ENCODE data around the gene TAS2R8. TPM values are rescaled to one million over a fixed set of nuclear protein-coding genes. Genes with fewer than 3 reads are reported as not detected.

The TAS2R8 gene
- total RNA-seq, 6 experiments from 2014 or later: not detected

DNA sequence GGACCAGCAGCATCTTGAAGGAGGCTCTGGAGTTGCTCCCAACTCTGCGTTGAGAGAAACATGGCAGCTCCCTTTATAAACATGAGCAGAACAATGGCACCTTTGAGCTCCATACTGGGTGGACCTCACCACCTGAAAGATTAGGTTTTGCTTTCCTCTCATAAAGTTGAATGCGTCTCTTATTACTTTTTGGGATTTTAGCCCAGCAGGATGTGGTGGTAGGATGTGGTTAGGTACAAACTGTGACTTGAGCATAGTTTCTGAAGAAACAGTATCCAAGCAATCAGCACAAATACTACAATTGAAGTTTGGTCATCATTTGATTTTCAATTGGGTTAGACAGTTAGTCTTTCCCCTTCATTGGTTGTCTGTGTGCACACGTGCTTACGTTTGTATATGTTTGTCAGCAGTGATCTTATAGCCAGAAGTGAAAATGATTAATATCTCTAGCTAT, 42.4 kb upstream of the TAS2R8 start, which contains the start of gene PRR4:
Gene PRR4, minus strand, starts transcription at position 51 of the 454 bp plus-strand sequence. Its CDS starts 38 bp downstream, at position 13.
- TF ChIP-seq, protein P1, sequence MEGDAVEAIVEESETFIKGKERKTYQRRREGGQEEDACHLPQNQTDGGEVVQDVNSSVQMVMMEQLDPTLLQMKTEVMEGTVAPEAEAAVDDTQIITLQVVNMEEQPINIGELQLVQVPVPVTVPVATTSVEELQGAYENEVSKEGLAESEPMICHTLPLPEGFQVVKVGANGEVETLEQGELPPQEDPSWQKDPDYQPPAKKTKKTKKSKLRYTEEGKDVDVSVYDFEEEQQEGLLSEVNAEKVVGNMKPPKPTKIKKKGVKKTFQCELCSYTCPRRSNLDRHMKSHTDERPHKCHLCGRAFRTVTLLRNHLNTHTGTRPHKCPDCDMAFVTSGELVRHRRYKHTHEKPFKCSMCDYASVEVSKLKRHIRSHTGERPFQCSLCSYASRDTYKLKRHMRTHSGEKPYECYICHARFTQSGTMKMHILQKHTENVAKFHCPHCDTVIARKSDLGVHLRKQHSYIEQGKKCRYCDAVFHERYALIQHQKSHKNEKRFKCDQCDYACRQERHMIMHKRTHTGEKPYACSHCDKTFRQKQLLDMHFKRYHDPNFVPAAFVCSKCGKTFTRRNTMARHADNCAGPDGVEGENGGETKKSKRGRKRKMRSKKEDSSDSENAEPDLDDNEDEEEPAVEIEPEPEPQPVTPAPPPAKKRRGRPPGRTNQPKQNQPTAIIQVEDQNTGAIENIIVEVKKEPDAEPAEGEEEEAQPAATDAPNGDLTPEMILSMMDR (IDR thresholded peaks at IDR 0.05): no peak
- TF ChIP-seq POLR2A (IDR thresholded peaks at IDR 0.05): no peak
- Histone ChIP-seq H3K9me3 (no peaks in the 10 kb centered on the region), H3K4me1 (no peaks in the 10 kb centered on the region), H3K36me3 (no peaks in the 10 kb centered on the region), H3K27me3 (no peaks in the 10 kb centered on the region), H3K4me3 (no peak within 1 kb of the TSS), H3K27ac (no peak within 1 kb of the TSS)
- 88% methylated on average over 3 of the region's 4 CpGs for WGBS (ENCODE audit: insufficient coverage, low coverage, low lambda C conversion rate, missing lambda C conversion rate)
- intact Hi-C loops (cut with DNase I): no loop called here
- ATAC-seq (no peak), DNase-seq (no peak)

DNA sequence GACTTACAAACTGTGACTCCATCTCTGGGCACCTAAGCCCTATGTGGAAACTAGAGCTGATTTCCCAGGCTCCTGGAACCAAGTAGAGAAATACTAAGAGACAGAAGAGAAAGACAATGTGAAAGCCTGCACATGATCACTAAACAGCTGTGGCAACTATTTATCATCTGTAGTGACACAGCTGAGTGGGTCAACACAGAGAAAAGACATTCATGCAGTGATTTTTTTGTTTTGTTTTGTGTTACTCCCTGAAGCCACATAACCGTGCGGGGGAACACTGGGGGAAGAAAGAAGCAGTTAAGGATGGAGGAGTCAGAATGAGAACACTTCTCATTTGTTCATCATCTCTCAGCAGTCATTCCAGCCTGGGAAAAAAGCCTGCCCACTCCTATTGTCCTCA, 40.7 kb upstream of the TAS2R8 start:
- ATAC-seq: no peak
- H3K9me3 ChIP-seq: no peaks in the 10 kb centered on the region
- H3K36me3 ChIP-seq: no peaks in the 10 kb centered on the region
- no peaks in the 10 kb centered on the region for H3K4me1 ChIP-seq
- TF ChIP-seq, protein P1 (IDR thresholded peaks at IDR 0.05): no peak
- TF ChIP-seq POLR2A (IDR thresholded peaks at IDR 0.05): no peak
- no peak overlapping the region for H3K27ac ChIP-seq
- intact Hi-C loops (cut with DNase I): no loop called here
- no peak for DNase-seq
- no peak overlapping the region for H3K4me3 ChIP-seq
- WGBS (ENCODE audit: insufficient coverage, low coverage, low lambda C conversion rate, missing lambda C conversion rate): 30% methylated on average over 2 of the region's 2 CpGs
- H3K27me3 ChIP-seq: no peaks in the 10 kb centered on the region

DNA sequence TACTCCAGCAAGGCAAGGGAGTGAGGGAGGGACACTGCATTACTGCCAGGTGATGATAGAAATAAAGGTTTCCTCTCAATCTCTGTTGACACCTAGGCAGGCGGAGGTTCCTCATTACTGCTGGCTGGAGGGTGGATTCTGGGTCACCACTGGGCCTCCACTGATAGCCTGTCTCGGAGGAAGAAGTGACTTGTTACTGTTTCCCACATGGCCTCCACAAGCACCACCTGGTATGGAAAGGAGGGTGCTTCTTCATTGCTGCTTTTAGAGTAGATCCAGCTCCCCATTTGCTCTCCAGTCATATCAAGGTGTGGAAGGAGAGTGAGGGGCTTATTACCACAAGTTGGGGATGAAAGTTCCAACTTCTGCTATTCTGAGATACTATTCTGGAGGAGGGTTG, 35.8 kb upstream of the TAS2R8 start:
- H3K36me3 ChIP-seq: no peaks in the 10 kb centered on the region
- intact Hi-C loops (cut with DNase I): no loop called here
- TF ChIP-seq POLR2A (IDR thresholded peaks at IDR 0.05): no peak
- TF ChIP-seq, protein P1 (IDR thresholded peaks at IDR 0.05): no peak
- H3K9me3 ChIP-seq: no peaks in the 10 kb centered on the region
- ATAC-seq (no peak), DNase-seq (no peak)
- H3K27me3 ChIP-seq: no peaks in the 10 kb centered on the region
- H3K27ac ChIP-seq: no peak overlapping the region
- no peak overlapping the region for H3K4me3 ChIP-seq
- H3K4me1 ChIP-seq: no peaks in the 10 kb centered on the region
- 90% methylated on average over 2 of the region's 2 CpGs for WGBS (ENCODE audit: insufficient coverage, low coverage, low lambda C conversion rate, missing lambda C conversion rate)

DNA sequence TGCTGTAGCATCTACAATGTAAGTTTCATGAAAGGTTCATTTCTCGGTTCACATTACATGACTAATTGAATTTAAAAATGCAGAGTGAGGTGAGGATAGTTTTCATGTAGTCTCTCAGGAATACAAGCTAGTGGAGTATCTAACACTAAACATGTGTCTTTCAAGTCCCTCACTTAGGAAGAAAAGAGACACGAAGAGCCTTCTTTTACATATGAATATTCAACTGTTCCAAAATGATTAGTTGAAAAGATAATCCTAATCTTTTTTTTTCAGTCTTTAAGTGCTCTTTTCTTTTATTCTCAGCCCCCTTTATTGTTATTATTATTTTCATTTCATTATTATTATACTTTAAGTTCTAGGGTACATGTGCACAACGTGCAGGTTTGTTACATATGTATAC, 31.4 kb upstream of the TAS2R8 start:
- intact Hi-C loops (cut with DNase I): no loop called here
- Histone ChIP-seq H3K4me3 (no peak overlapping the region), H3K9me3 (no peaks in the 10 kb centered on the region), H3K27ac (no peak overlapping the region), H3K27me3 (no peaks in the 10 kb centered on the region), H3K36me3 (no peaks in the 10 kb centered on the region), H3K4me1 (no peaks in the 10 kb centered on the region)
- no peak for TF ChIP-seq POLR2A (IDR thresholded peaks at IDR 0.05)
- TF ChIP-seq, protein P1 (IDR thresholded peaks at IDR 0.05): no peak
- ATAC-seq (no peak), DNase-seq (no peak)
- WGBS (ENCODE audit: insufficient coverage, low coverage, low lambda C conversion rate, missing lambda C conversion rate): 87% methylated on average over 3 of the region's 3 CpGs

DNA sequence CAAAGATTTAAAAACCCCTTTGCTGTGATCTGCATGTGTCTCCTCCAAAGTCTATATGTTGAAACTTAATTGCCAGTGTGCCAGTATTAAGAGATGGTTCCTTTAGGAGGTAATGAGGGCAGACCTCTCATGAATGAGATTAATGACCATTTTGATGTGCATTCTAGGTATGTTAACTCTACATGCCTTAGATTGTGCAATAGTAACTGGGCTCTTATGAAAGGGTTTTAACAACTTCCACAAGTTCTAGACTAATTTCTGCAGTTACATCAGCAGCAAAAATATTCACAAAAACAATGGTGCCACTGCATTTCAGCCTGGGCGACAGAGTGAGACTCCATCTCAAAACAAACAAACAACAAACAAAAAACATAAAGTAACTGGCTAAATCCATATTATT, 22.9 kb upstream of the TAS2R8 start:
- intact Hi-C loops (cut with DNase I): no loop called here
- WGBS (ENCODE audit: insufficient coverage, low coverage, low lambda C conversion rate, missing lambda C conversion rate): 100% methylated on average over 1 of the region's 1 CpG
- no peak for TF ChIP-seq POLR2A (IDR thresholded peaks at IDR 0.05)
- no peaks in the 10 kb centered on the region for H3K9me3 ChIP-seq
- no peaks in the 10 kb centered on the region for H3K27me3 ChIP-seq
- DNase-seq (no peak), ATAC-seq (no peak)
- H3K27ac ChIP-seq: no peak overlapping the region
- no peaks in the 10 kb centered on the region for H3K4me1 ChIP-seq
- no peak overlapping the region for H3K4me3 ChIP-seq
- no peaks in the 10 kb centered on the region for H3K36me3 ChIP-seq

Measured in right lobe of liver (tissue), 6 donors.